CD8-positive, alpha-beta memory T cell (primary cell): ENCODE results near the gene NTF3. TPM values are rescaled to one million over a fixed set of nuclear protein-coding genes. Genes with fewer than 3 reads are reported as not detected.

Experiments
- CTCF ChIA-PET: fragments of 350-600 bp; sonication (Branson Sonifier 250); formaldehyde crosslinking; loops from one replicate; lab custom pipeline; 2021; ENCODE audit warnings: antibody characterized with exemption; lab: Charles Lee
- POLR2A ChIA-PET: fragments of 350-600 bp; sonication (Branson Sonifier 250); formaldehyde crosslinking; loops from one replicate; lab custom pipeline; 2021; ENCODE audit warnings: antibody characterized with exemption; lab: Charles Lee
- DNase-seq, 5 donors: peaks; one replicate each; pipeline versions ENCODE4 v3.0.0 to v3.0.0-alpha.2; 2020 to 2022; ENCODE audit warnings: mixed read lengths in 1 of 5
- H3K27ac ChIP-seq: one replicate; pipeline ENCODE4 v1.7.0; 2013; ENCODE audit warnings: low read depth, mild to moderate bottlenecking, low read length, moderate library complexity
- H3K27me3 ChIP-seq: 2 replicates; pipeline ENCODE4 v1.7.0; 2013; ENCODE audit warnings: low read length, mild to moderate bottlenecking; ENCODE audit not compliant: insufficient read depth, poor library complexity, severe bottlenecking
- H3K36me3 ChIP-seq: 2 replicates; pipeline ENCODE4 v1.7.0; 2013; ENCODE audit warnings: mild to moderate bottlenecking, low read length, moderate library complexity; ENCODE audit not compliant: insufficient read depth
- H3K4me1 ChIP-seq: 2 replicates; pipeline ENCODE4 v1.7.0; 2013; ENCODE audit warnings: mild to moderate bottlenecking, low read length, moderate library complexity; ENCODE audit not compliant: insufficient read depth
- H3K4me3 ChIP-seq: 2 replicates; pipeline ENCODE4 v1.7.0; 2013; ENCODE audit warnings: mild to moderate bottlenecking, low read length
- H3K9me3 ChIP-seq: 2 replicates; pipeline ENCODE4 v1.7.0; 2013; ENCODE audit warnings: mild to moderate bottlenecking, low read length
- H3K27ac Mint-ChIP-seq, 8 donors: one replicate each; pipeline ENCODE4 v1.8.0; 2020 to 2021; ENCODE audit warnings: mixed read lengths in 8 of 8, mild to moderate bottlenecking in 6 of 8, inconsistent platforms in 3 of 8, moderate library complexity in 3 of 8
- H3K27me3 Mint-ChIP-seq, 2 donors: one replicate each; pipeline ENCODE4 v1.8.0; 2020 to 2021; ENCODE audit warnings: mixed read lengths in 2 of 2, mild to moderate bottlenecking in 1 of 2, moderate library complexity in 1 of 2
- H3K36me3 Mint-ChIP-seq, 3 donors: one replicate each; pipeline ENCODE4 v1.8.0; 2020 to 2021; ENCODE audit warnings: mixed read lengths in 3 of 3, inconsistent platforms in 1 of 3, mild to moderate bottlenecking in 1 of 3
- H3K4me1 Mint-ChIP-seq, 3 donors: one replicate each; pipeline ENCODE4 v1.8.0; 2020 to 2021; ENCODE audit warnings: mixed read lengths in 3 of 3, inconsistent platforms in 1 of 3, mild to moderate bottlenecking in 1 of 3
- H3K4me3 Mint-ChIP-seq, 7 donors: one replicate each; pipeline ENCODE4 v1.8.0; 2020 to 2021; ENCODE audit warnings: mixed read lengths in 7 of 7, mild to moderate bottlenecking in 6 of 7, moderate library complexity in 4 of 7, inconsistent platforms in 2 of 7
- H3K9me3 Mint-ChIP-seq, 5 donors: one replicate each; pipeline ENCODE4 v1.8.0; 2020 to 2022; ENCODE audit warnings: mixed read lengths in 5 of 5, mild to moderate bottlenecking in 3 of 5, moderate library complexity in 2 of 5, inconsistent platforms in 1 of 5
- polyA plus RNA-seq: library from polyadenylated mRNA; unstranded; fragments of 300-500 nt; fragmentation: Illumina TruSeq; gene quantifications from one replicate; pipeline ENCODE4 v1.2.3, GENCODE V29; 2021
- total RNA-seq, 2 experiments: library from RNA; stranded (reverse); gene quantifications; one replicate each; pipeline ENCODE4 v1.2.3, GENCODE V29; 2021

Gene NTF3
- total and polyA plus RNA-seq, 3 experiments from 2014 or later, result not detected

DNA sequence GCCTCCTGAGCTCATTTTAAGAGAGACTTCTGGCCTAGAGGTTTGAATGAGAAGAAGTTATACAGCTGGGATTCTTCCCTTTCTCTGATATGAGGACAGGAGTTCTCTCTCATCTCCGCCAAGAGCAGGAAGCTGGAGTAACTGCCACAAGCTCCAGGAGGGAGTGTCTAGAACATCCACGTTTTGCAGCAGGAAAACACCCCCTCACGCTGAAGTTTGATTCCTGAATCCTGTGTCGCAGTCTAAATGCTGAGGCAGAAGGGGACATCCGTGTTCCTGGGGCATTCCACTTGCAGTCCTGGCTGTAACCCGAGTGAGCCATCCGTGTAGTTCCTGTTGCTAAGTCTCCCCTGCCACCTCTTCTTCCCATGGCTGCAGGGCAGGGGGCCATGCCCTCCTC lies 38.3 kb downstream of the NTF3 start:
- peaks cover 3% of the 10 kb centered on the region for H3K27me3 ChIP-seq
- Mint-ChIP-seq H3K9me3 (no peaks in the 10 kb centered on the region), H3K27ac (peak overlapping the region in 1 of 8 donors; percentile 85), H3K4me1 (no peaks in the 10 kb centered on the region), H3K36me3 (no peaks in the 10 kb centered on the region), H3K27me3 (peaks cover 4 to 16% of the 10 kb centered on the region in 2 donors), H3K4me3 (no peak overlapping the region)
- H3K4me3 ChIP-seq, result no peak overlapping the region
- no peak overlapping the region for H3K27ac ChIP-seq
- ChIA-PET POLR2A (no interaction called here), CTCF (no interaction called here)
- no peaks in the 10 kb centered on the region for H3K4me1 ChIP-seq
- DNase-seq, result no peak
- no peaks in the 10 kb centered on the region for H3K9me3 ChIP-seq
- H3K36me3 ChIP-seq, result no peaks in the 10 kb centered on the region

DNA sequence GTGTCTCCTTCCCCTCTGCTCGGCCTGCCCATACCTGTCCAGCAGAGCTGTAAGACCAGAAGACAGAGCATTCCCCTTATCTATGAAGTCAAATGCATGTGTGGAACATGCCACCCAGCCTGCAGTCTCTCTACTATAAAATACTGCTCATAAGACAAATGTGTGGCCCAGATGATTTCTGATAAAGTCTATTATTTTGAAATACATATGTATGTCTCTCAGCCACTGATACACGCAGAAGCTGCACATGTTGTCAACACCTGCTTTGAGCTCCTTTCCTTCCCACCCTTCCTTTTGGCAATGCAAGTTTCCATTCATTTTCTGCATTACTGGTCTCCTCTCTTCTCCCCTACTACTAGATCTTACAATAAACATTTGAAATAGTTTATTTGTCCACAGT lies 38.8 kb downstream of the NTF3 start:
- Histone ChIP-seq H3K27ac (no peak overlapping the region), H3K27me3 (peaks cover 3% of the 10 kb centered on the region), H3K4me3 (no peak overlapping the region), H3K9me3 (no peaks in the 10 kb centered on the region), H3K4me1 (no peaks in the 10 kb centered on the region), H3K36me3 (no peaks in the 10 kb centered on the region)
- no peaks in the 10 kb centered on the region for H3K4me1 Mint-ChIP-seq
- H3K27ac Mint-ChIP-seq, result peak overlapping the region in 1 of 8 donors; percentile 85
- H3K9me3 Mint-ChIP-seq, result no peaks in the 10 kb centered on the region
- no peaks in the 10 kb centered on the region for H3K36me3 Mint-ChIP-seq
- ChIA-PET CTCF (no interaction called here), POLR2A (no interaction called here)
- H3K27me3 Mint-ChIP-seq, result peaks cover 4 to 16% of the 10 kb centered on the region in 2 donors
- no peak overlapping the region for H3K4me3 Mint-ChIP-seq
- no peak for DNase-seq

DNA sequence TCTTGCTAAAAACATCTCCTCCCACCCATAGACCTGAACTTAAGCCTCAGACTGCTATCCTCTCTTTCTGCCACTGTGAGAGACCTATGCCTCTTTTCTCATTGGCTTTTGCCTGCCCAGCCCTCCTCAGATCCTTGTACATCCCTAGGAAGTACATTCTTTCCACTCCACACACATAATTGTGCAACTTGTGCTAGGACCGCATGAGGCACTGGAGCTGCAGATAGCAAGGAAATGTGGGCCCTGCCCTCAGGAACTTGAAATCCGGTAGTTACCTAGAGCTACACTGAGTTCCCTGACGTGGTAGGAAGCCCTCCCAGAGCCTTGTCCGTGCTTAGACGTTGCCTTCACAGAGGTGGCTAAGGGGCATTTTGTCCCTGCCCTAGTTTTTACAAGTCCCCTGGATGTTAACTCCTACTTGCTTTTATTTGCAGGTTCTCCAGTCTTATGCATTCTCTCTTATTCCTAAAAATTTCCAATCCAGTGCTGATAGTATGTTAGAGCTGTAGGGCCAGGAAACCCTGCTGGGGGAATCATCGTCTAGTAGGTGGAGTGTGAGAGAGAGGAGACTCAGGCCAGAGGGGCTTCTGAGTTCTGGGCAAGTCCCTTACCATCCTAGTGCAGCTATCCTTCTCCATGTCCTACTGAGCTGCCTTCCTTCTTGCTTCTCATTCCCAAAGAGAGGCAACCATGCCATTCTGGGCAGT lies 41.3 kb downstream of the NTF3 start:
- CTCF ChIA-PET, result no interaction called here
- POLR2A ChIA-PET, result no interaction called here

GRCh38 chr12:5473783-5474116 lies 41.8 kb downstream of the NTF3 start:
- no peak for DNase-seq
- Mint-ChIP-seq H3K27me3 (peaks cover 2 to 10% of the 10 kb centered on the region in 2 donors), H3K27ac (no peak overlapping the region), H3K36me3 (no peaks in the 10 kb centered on the region), H3K9me3 (no peaks in the 10 kb centered on the region), H3K4me1 (no peaks in the 10 kb centered on the region), H3K4me3 (no peak overlapping the region)
- Histone ChIP-seq H3K4me3 (no peak overlapping the region), H3K36me3 (no peaks in the 10 kb centered on the region), H3K9me3 (no peaks in the 10 kb centered on the region), H3K4me1 (no peaks in the 10 kb centered on the region), H3K27ac (no peak overlapping the region), H3K27me3 (peaks cover 3% of the 10 kb centered on the region)
- CTCF ChIA-PET, result no interaction called here
- POLR2A ChIA-PET, result no interaction called here

More for the DNA sequence above, 41.3 kb downstream of the NTF3 start:
- Mint-ChIP-seq H3K36me3 (no peaks in the 10 kb centered on the region), H3K27ac (no peak overlapping the region), H3K4me3 (no peak overlapping the region), H3K27me3 (peaks cover 2 to 10% of the 10 kb centered on the region in 2 donors), H3K4me1 (no peaks in the 10 kb centered on the region), H3K9me3 (no peaks in the 10 kb centered on the region)
- peaks cover 3% of the 10 kb centered on the region for H3K27me3 ChIP-seq
- H3K27ac ChIP-seq, result no peak overlapping the region
- no peak for DNase-seq
- no peaks in the 10 kb centered on the region for H3K9me3 ChIP-seq
- H3K4me3 ChIP-seq, result no peak overlapping the region
- no peaks in the 10 kb centered on the region for H3K36me3 ChIP-seq
- no peaks in the 10 kb centered on the region for H3K4me1 ChIP-seq

DNA sequence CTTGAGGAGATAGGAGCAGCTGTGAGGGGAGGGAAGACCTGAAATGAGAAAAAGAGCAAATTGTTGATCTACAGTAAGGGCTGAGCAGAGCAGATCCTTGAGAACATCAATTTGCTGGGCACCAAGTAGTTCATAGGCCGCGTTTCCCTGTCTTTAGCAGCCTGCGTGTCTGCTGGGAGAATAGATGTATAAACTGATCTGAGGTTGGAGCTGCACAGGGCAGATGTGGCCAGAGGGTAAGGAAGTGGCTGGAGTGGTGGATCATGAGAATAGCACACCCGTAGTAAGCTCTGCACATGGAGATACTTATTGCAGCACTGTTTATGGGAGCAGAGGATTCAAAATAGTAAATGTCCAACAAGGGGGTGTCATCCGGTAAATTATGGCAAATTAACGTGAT lies 44.4 kb downstream of the NTF3 start:
- no peak overlapping the region for H3K4me3 ChIP-seq
- H3K36me3 ChIP-seq, result no peaks in the 10 kb centered on the region
- no peaks in the 10 kb centered on the region for H3K9me3 Mint-ChIP-seq
- CTCF ChIA-PET, result no interaction called here
- H3K36me3 Mint-ChIP-seq, result no peaks in the 10 kb centered on the region
- no peak overlapping the region for H3K27ac ChIP-seq
- H3K4me1 Mint-ChIP-seq, result no peaks in the 10 kb centered on the region
- H3K9me3 ChIP-seq, result no peaks in the 10 kb centered on the region
- H3K27ac Mint-ChIP-seq, result no peak overlapping the region
- H3K4me3 Mint-ChIP-seq, result no peak overlapping the region
- peaks cover 3% of the 10 kb centered on the region for H3K27me3 ChIP-seq
- DNase-seq, result no peak
- H3K27me3 Mint-ChIP-seq, result peaks cover 2 to 5% of the 10 kb centered on the region in 2 donors
- H3K4me1 ChIP-seq, result no peaks in the 10 kb centered on the region
- POLR2A ChIA-PET, result no interaction called here

DNA sequence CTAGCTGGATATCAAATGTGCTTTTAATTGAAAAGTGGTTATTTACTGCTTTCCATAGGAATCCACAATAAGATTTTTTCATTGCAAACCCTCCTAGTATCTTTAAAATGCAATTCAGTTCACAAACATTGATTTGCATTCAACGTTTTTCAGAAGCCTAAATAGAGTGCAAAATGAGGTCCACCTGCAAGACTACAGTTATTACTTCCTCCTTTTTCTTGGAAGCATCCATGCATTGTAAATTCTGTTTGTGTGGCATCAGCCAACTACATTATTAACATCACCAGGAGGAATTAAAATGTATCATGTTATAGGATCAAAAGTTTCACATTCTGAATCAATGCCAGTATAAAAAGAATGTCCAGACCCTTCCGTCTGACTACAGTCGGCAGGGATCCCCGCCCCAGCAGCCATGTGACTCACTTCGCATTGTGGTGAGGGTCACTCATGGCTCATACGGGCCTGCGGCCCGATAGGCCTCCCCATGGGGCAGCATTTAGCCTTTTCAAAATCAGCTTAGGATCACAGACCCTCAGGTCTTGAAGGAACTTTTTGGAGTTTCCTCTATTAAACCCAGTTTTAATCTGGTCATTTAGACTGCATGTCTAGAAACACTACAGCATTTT lies 46.3 kb downstream of the NTF3 start:
- DNase-seq, result no peak
- H3K27ac ChIP-seq, result no peak overlapping the region
- ChIA-PET POLR2A (no interaction called here), CTCF (no interaction called here)
- H3K9me3 Mint-ChIP-seq, result no peaks in the 10 kb centered on the region
- H3K4me3 Mint-ChIP-seq, result no peak overlapping the region
- H3K36me3 ChIP-seq, result no peaks in the 10 kb centered on the region
- peaks cover 3% of the 10 kb centered on the region for H3K27me3 ChIP-seq
- H3K9me3 ChIP-seq, result no peaks in the 10 kb centered on the region
- no peak overlapping the region for H3K27ac Mint-ChIP-seq
- H3K36me3 Mint-ChIP-seq, result no peaks in the 10 kb centered on the region
- H3K4me1 Mint-ChIP-seq, result no peaks in the 10 kb centered on the region
- H3K27me3 Mint-ChIP-seq, result peaks cover 0 to 5% of the 10 kb centered on the region in 2 donors
- no peak overlapping the region for H3K4me3 ChIP-seq
- no peaks in the 10 kb centered on the region for H3K4me1 ChIP-seq

GRCh38 chr12:5479761-5480160 lies 47.9 kb downstream of the NTF3 start:
- Histone ChIP-seq H3K27me3 (no peaks in the 10 kb centered on the region), H3K36me3 (no peaks in the 10 kb centered on the region), H3K4me3 (no peak overlapping the region), H3K9me3 (no peaks in the 10 kb centered on the region), H3K4me1 (no peaks in the 10 kb centered on the region), H3K27ac (no peak overlapping the region)
- peaks cover 0 to 2% of the 10 kb centered on the region in 2 donors for H3K27me3 Mint-ChIP-seq
- CTCF ChIA-PET, result no interaction called here
- DNase-seq, result no peak
- POLR2A ChIA-PET, result no interaction called here
- H3K4me1 Mint-ChIP-seq, result no peaks in the 10 kb centered on the region
- H3K9me3 Mint-ChIP-seq, result no peaks in the 10 kb centered on the region
- H3K27ac Mint-ChIP-seq, result no peak overlapping the region
- no peak overlapping the region for H3K4me3 Mint-ChIP-seq
- no peaks in the 10 kb centered on the region for H3K36me3 Mint-ChIP-seq

- no peaks in the 10 kb centered on the region for H3K4me1 Mint-ChIP-seq
- POLR2A ChIA-PET, result no interaction called here
- Histone ChIP-seq H3K27ac (no peak overlapping the region), H3K4me1 (no peaks in the 10 kb centered on the region), H3K36me3 (no peaks in the 10 kb centered on the region), H3K27me3 (no peaks in the 10 kb centered on the region), H3K4me3 (no peak overlapping the region), H3K9me3 (no peaks in the 10 kb centered on the region)
- peaks cover 0 to 2% of the 10 kb centered on the region in 2 donors for H3K27me3 Mint-ChIP-seq
- DNase-seq, result no peak
- no peak overlapping the region for H3K4me3 Mint-ChIP-seq
- H3K9me3 Mint-ChIP-seq, result no peaks in the 10 kb centered on the region
- CTCF ChIA-PET, result no interaction called here
- H3K36me3 Mint-ChIP-seq, result no peaks in the 10 kb centered on the region
- H3K27ac Mint-ChIP-seq, result no peak overlapping the region
These were observed 48.5 kb downstream of the NTF3 start for GRCh38 chr12:5480218-5480937.
